IMR-90 (cell line): ENCODE results near the gene CLNS1A. TPM values are rescaled to one million over a fixed set of nuclear protein-coding genes. Genes with fewer than 3 reads are reported as not detected.
A peak's percentile ranks its signal among the peaks of the same experiment; 100 is the strongest.

Experiments
- ATAC-seq: fragments of 200-7000 bp; cut with Tn5 transposase; 2 replicates; pipeline ENCODE4 v1.9.1; 2020; ENCODE audit warnings: low read depth, mild to moderate bottlenecking, moderate library complexity
- BruUV-seq: library from RNA; stranded (reverse); fragments of 400-500 nt; replicated peaks from 2 replicates; lab custom pipeline; 2021; lab: Mats Ljungman, UMichigan
- CTCF ChIA-PET: fragments of 300-600 bp; formaldehyde crosslinking; extraction: SDS; loops from one replicate; lab custom pipeline; 2021; ENCODE audit warnings: antibody characterized with exemption; lab: Yijun Ruan, JAX
- POLR2A ChIA-PET: fragments of 300-600 bp; sonication (Branson Sonifier 250); formaldehyde crosslinking; loops from one replicate; lab custom pipeline; 2022; ENCODE audit warnings: antibody characterized with exemption; ENCODE audit not compliant: unreplicated experiment; lab: Charles Lee
- DNase-seq: peaks from one replicate; pipeline ENCODE4 v3.0.0; 2013
- H2AFZ ChIP-seq: replicated peaks from 2 replicates; pipeline ENCODE3; 2013; ENCODE audit warnings: low read length, mild to moderate bottlenecking; ENCODE audit not compliant: poor library complexity
- H2AK5ac ChIP-seq: 2 replicates; pipeline ENCODE4 v1.6.1; 2013; ENCODE audit warnings: low read depth, low read length, inconsistent platforms
- H2AK9ac ChIP-seq: replicated peaks from 2 replicates; pipeline ENCODE3; 2013; ENCODE audit warnings: mild to moderate bottlenecking, low read depth, low read length, moderate library complexity; ENCODE audit not compliant: poor library complexity
- H2BK120ac ChIP-seq: 2 replicates; pipeline ENCODE4 v1.6.1; 2013; ENCODE audit warnings: low read depth, low read length, inconsistent platforms
- H2BK15ac ChIP-seq: 3 replicates; pipeline ENCODE4 v1.6.1; 2013; ENCODE audit warnings: low read depth, low read length, inconsistent platforms
- H2BK20ac ChIP-seq: 2 replicates; pipeline ENCODE4 v1.6.1; 2013; ENCODE audit warnings: low read depth, mild to moderate bottlenecking, inconsistent platforms, low read length, moderate library complexity
- H2BK5ac ChIP-seq: 2 replicates; pipeline ENCODE4 v1.6.1; 2013; ENCODE audit warnings: mild to moderate bottlenecking, low read depth, low read length, inconsistent platforms; ENCODE audit not compliant: poor library complexity, severe bottlenecking
- H3K14ac ChIP-seq: replicated peaks from 2 replicates; pipeline ENCODE4 v1.6.1; 2013; ENCODE audit warnings: low read depth, low read length, inconsistent platforms
- H3K18ac ChIP-seq: 2 replicates; pipeline ENCODE4 v1.6.1; 2013; ENCODE audit warnings: low read depth, low read length, control low read depth
- H3K23ac ChIP-seq: 2 replicates; pipeline ENCODE4 v1.6.1; 2013; ENCODE audit warnings: low read depth, low read length, inconsistent platforms
- H3K27ac ChIP-seq: 2 replicates; pipeline ENCODE4 v1.5.1; 2013; ENCODE audit warnings: mild to moderate bottlenecking, control low read depth, low read length; ENCODE audit not compliant: insufficient read depth
- H3K27me3 ChIP-seq: 2 replicates; pipeline ENCODE4 v1.6.1; 2013; ENCODE audit warnings: low read length; ENCODE audit not compliant: control insufficient read depth, insufficient read depth
- H3K36me3 ChIP-seq: 2 replicates; pipeline ENCODE4 v1.6.1; 2013; ENCODE audit warnings: low read length, mixed read lengths; ENCODE audit not compliant: control insufficient read depth, insufficient read depth
- H3K4ac ChIP-seq: 2 replicates; pipeline ENCODE4 v1.6.1; 2013; ENCODE audit warnings: low read depth, low read length, inconsistent platforms
- H3K4me1 ChIP-seq: 2 replicates; pipeline ENCODE4 v1.6.1; 2013; ENCODE audit warnings: low read length, mixed read lengths; ENCODE audit not compliant: control insufficient read depth, insufficient read depth
- H3K4me2 ChIP-seq: 2 replicates; pipeline ENCODE4 v1.6.1; 2013; ENCODE audit warnings: low read depth, mild to moderate bottlenecking, control low read depth, low read length, moderate library complexity
- H3K4me3 ChIP-seq: 2 replicates; pipeline ENCODE4 v1.5.1; 2013; ENCODE audit warnings: low read depth, mild to moderate bottlenecking, control low read depth, low read length, moderate library complexity; ENCODE audit not compliant: insufficient read depth
- H3K56ac ChIP-seq: 2 replicates; pipeline ENCODE4 v1.6.1; 2013; ENCODE audit warnings: low read length, inconsistent platforms; ENCODE audit not compliant: insufficient read depth; ENCODE audit errors: extremely low read depth
- H3K79me1 ChIP-seq, 2 experiments: 2 replicates each; pipeline ENCODE4 v1.6.1; 2013; ENCODE audit warnings: low read length in 2 of 2, inconsistent platforms in 1 of 2, low read depth in 1 of 2
- H3K9ac ChIP-seq: 2 replicates; pipeline ENCODE4 v1.6.1; 2013; ENCODE audit warnings: low read depth, low read length, control low read depth
- H3K9me1 ChIP-seq: 2 replicates; pipeline ENCODE4 v1.6.1; 2013; ENCODE audit warnings: low read length, inconsistent platforms; ENCODE audit not compliant: insufficient read depth
- H3K9me3 ChIP-seq: 2 replicates; pipeline ENCODE4 v1.6.1; 2013; ENCODE audit warnings: low read length; ENCODE audit not compliant: control insufficient read depth, insufficient read depth
- H4K20me1 ChIP-seq: 2 replicates; pipeline ENCODE4 v1.6.1; 2013; ENCODE audit warnings: low read length, inconsistent platforms; ENCODE audit not compliant: insufficient read depth
- H4K5ac ChIP-seq: 2 replicates; pipeline ENCODE4 v1.6.1; 2013; ENCODE audit warnings: mild to moderate bottlenecking, low read depth, low read length, control low read depth
- H4K8ac ChIP-seq, 2 experiments: 2 replicates each; pipeline ENCODE4 v1.6.1; 2013; ENCODE audit warnings: low read depth in 2 of 2, low read length in 2 of 2, control low read depth in 1 of 2, inconsistent platforms in 1 of 2
- H4K91ac ChIP-seq: 2 replicates; pipeline ENCODE4 v1.6.1; 2013; ENCODE audit warnings: low read depth, low read length, inconsistent platforms; ENCODE audit not compliant: insufficient read depth
- CEBPB ChIP-seq: IDR thresholded peaks from 2 replicates; pipeline ENCODE4 v1.6.1; 2012; ENCODE audit warnings: low read depth, low read length, improper control_type of control experiment
- CHD1 ChIP-seq: IDR thresholded peaks from 2 replicates; pipeline ENCODE4 v1.6.1; 2012; ENCODE audit warnings: low read depth, low read length, improper control_type of control experiment
- ELK1 ChIP-seq: fragments of 150-350 bp; IDR thresholded peaks from 2 replicates; pipeline ENCODE4 v1.6.1; 2016; ENCODE audit warnings: low read depth, mild to moderate bottlenecking, low read length, moderate library complexity, borderline replicate concordance
- MXI1 ChIP-seq: IDR thresholded peaks from 2 replicates; pipeline ENCODE4 v1.6.1; 2012; ENCODE audit warnings: low read depth, mild to moderate bottlenecking, low read length, moderate library complexity, borderline replicate concordance
- RCOR1 ChIP-seq: IDR thresholded peaks from 2 replicates; pipeline ENCODE4 v1.6.1; 2012; ENCODE audit warnings: mild to moderate bottlenecking, low read length, improper control_type of control experiment; ENCODE audit not compliant: insufficient replicate concordance
- SMC3 ChIP-seq: fragments of 150-350 bp; IDR thresholded peaks from 2 replicates; pipeline ENCODE4 v1.6.1; 2016; ENCODE audit warnings: low read depth, mild to moderate bottlenecking, antibody characterized with exemption, low read length, moderate library complexity
- USF2 ChIP-seq: fragments of 150-350 bp; IDR thresholded peaks from 2 replicates; pipeline ENCODE4 v1.6.1; 2017; ENCODE audit warnings: mild to moderate bottlenecking, antibody characterized with exemption, low read length, low read depth
- WGBS, 2 experiments: methylation state at CpG; one replicate each; pipeline versions ENCODE4 v1.1.5 to v1.1.7; 2013; ENCODE audit warnings: missing lambda C conversion rate in 2 of 2; ENCODE audit not compliant: insufficient read length in 1 of 2; ENCODE audit errors: extremely low coverage in 2 of 2; 5-methylcytosine and 5-hydroxymethylcytosine counted together
- dilution Hi-C: fragments of 300-500 bp; cut with HindIII; formaldehyde crosslinking; loops from one replicate; pipeline ENCODE4 v1.14.3; 2018; ENCODE audit warnings: low sequenced_read_pairs; ENCODE audit not compliant: unreplicated experiment
- in situ Hi-C: fragments of 300-500 bp; cut with MboI; formaldehyde crosslinking; loops from 3 replicates; pipeline ENCODE4 v1.14.3; 2019; ENCODE audit warnings: low sequenced_read_pairs, inconsistent platforms, mixed read lengths
- intact Hi-C: fragments of 100-400 bp; cut with micrococcal nuclease; formaldehyde crosslinking; loops from 2 replicates; pipeline ENCODE4 v1.10.0; 2022
- polyA plus RNA-seq, 3 experiments: library from polyadenylated mRNA; depleted of rRNA; stranded (reverse); fragments of >200 nt; gene quantifications; 2 replicates each; pipeline ENCODE4 v1.2.3, GENCODE V29; 2012; ENCODE audit warnings: low replicate concordance in 1 of 3
- total RNA-seq: library from RNA; depleted of rRNA; stranded (reverse); fragments of >200 nt; gene quantifications from 2 replicates; pipeline ENCODE4 v1.2.3, GENCODE V29; 2012

The CLNS1A gene
- total and polyA plus RNA-seq, 2 of the 4 experiments (the other 2 are of a cell fraction) = 66.7 to 97.0 TPM

- DNase-seq (peak; percentile 35), ATAC-seq (no peak)
- no peak overlapping the region for H3K56ac ChIP-seq
- no peak overlapping the region for H3K14ac ChIP-seq
- no CpG with 5 or more reads among the region's 3 CpGs for WGBS, 2 experiments
- in situ Hi-C loops (no loop called here), intact Hi-C loops (no loop called here), dilution Hi-C loops (no loop called here)
- H2AK5ac ChIP-seq = no peak overlapping the region
- H4K8ac ChIP-seq = no peak overlapping the region
- H2AFZ ChIP-seq = no peak overlapping the region
- peaks cover 20% of the 10 kb centered on the region for H3K36me3 ChIP-seq
- no peak overlapping the region for H3K27ac ChIP-seq
- peaks cover 3% of the 10 kb centered on the region for H3K9me1 ChIP-seq
- no peak overlapping the region for H3K4me2 ChIP-seq
- H2BK15ac ChIP-seq = no peak overlapping the region
- peaks cover 0 to 4% of the 10 kb centered on the region in 2 experiments; a peak in 1 of 4 replicates for H3K79me1 ChIP-seq
- H4K91ac ChIP-seq = no peak overlapping the region
- H3K4me3 ChIP-seq = no peak overlapping the region
- no peaks in the 10 kb centered on the region; the same call in 1 of the 2 replicates for H3K4me1 ChIP-seq
- ChIA-PET POLR2A (no interaction called here), CTCF (no interaction called here)
- H4K20me1 ChIP-seq = no peaks in the 10 kb centered on the region
- BruUV-seq = no TSS peak
- H3K27me3 ChIP-seq = no peaks in the 10 kb centered on the region
- no peak overlapping the region for H3K23ac ChIP-seq
- no peak overlapping the region for H2BK120ac ChIP-seq
- H3K9ac ChIP-seq = no peak overlapping the region
- no peak overlapping the region for H2BK20ac ChIP-seq
- H2BK5ac ChIP-seq = no peak overlapping the region
- no peak overlapping the region for H3K4ac ChIP-seq
- H3K9me3 ChIP-seq = no peaks in the 10 kb centered on the region
- no peak overlapping the region for H4K5ac ChIP-seq
- no peak overlapping the region for H3K18ac ChIP-seq
- TF ChIP-seq ELK1 = no peak
- no peak for TF ChIP-seq SMC3
- TF ChIP-seq USF2 = no peak
- TF ChIP-seq CHD1 = no peak
- TF ChIP-seq MXI1 = no peak
- TF ChIP-seq RCOR1 = no peak
- TF ChIP-seq CEBPB = peak; percentile 76
- no peak overlapping the region for H2AK9ac ChIP-seq
Observed at GRCh38 chr11:77677138-77677537, 39.5 kb upstream of the CLNS1A start.
